HG02981 (cell line): Measurements from ENCODE around the gene NACA2.
"Not testable (repeated sequence)": the region's sequence is repeated elsewhere in the genome, so short reads cannot be mapped to it uniquely, and the experiment has no call there.

Source experiments
- ATAC-seq: cut with Tn5 transposase; IDR thresholded peaks from one replicate; pipeline ENCODE4 v1.9.1; 2021; ENCODE audit warnings: mild to moderate bottlenecking, moderate library complexity; ENCODE audit not compliant: unreplicated experiment

Gene NACA2

DNA sequence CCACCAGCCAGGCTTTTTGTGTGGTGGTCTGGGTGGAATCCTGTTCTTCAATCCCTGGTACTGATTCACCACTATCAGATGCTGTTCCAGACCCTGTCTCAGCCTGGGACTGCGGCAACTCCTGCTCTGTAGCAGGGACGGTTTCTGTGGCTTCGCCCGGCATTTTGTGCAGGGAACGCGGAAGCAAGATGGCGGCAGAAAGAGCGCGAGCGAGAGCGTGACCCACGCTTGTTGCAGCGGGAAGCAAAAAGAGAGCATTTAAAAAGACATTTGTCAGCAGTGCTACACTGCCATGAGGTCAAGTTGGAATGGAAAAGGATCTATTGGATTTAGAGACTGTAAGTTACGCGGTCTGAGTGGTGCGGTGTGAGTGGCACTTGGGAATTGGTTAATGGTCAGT is at the start of gene NACA2:
Gene NACA2 (minus strand): TSS at position 202 of the 400 bp plus-strand sequence. CDS start 39 bp downstream, at position 163.
- ATAC-seq = no peak

- ATAC-seq = no peak
Observed at GRCh38 chr17:61639818-61640217, 48.8 kb upstream of the NACA2 start.

GRCh38 chr17:61638087-61638486 is 47.1 kb upstream of the NACA2 start:
- no peak for ATAC-seq

DNA sequence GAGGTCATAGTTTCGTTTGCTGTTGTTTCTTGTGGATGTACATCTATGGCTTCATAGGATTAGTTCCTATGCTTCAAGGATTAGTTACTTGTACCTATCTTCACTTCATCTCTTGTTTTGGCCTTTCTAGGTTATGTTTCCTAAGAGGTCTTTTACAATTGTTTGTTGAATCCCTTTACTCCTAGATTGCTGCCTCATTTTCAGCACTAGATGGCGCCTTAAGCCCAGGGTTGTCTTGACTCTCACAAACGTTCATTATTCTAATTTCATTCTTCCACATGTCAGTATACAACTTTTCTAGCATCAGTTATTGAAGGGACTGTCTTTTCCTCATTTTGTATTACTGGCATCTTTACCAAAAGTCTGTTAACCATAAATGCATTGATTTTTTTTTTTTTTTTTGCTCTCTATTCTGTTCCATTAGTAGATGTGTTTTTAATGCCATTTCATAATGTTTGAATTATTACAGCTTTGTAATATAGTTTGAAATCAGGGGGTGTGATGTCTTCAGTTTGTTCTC is 45.0 kb upstream of the NACA2 start:
- ATAC-seq = no peak

DNA sequence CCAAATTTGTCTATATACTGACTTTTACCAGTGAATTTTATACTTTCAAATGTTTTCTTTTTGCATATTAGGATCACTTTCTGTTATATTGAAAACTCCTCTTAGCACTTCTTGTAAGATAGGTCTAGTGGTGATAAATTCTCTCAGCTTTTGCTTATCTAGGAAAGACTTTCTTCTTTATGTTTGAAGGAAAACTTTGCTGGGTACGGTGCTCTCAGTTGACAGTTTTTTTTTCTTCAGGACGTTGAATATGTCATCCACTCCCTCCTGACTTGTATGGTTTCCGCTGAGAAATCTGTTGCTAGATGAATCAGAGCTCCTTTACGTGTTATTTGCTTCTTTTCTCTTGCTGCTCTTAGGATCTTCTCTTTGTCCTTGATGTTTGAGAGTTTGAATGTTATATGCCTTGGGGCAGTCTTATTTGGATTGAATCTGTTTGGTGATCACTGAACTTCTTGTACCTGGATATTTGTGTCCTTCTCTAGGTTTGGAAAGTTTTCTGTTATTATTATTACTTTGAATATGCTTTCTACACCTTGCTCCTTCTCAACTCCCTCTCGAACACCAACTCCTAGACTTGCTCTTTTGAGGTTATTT is 44.0 kb upstream of the NACA2 start:
- no peak for ATAC-seq

- no peak for ATAC-seq
Observed at GRCh38 chr17:61634011-61634539, 43.1 kb upstream of the NACA2 start.

DNA sequence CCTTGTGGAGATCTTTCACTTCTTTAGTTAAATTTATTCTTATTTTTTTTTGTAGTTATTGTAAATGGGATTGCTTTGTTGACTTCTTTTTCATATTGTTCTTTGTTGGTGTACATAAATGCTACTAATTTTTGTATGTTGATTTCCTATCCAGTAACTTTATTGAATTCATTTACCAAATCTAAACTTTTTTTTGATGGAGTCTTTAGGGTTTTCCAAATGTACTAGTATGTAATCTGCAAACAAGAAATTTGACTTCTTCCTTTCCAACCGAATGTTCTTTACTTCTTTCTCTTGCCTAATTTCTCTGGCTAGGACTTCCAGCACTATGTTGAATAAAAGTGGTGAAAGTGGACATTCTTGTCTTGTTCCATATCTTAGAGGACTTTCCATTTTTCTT is 41.8 kb upstream of the NACA2 start:
- no peak for ATAC-seq

DNA sequence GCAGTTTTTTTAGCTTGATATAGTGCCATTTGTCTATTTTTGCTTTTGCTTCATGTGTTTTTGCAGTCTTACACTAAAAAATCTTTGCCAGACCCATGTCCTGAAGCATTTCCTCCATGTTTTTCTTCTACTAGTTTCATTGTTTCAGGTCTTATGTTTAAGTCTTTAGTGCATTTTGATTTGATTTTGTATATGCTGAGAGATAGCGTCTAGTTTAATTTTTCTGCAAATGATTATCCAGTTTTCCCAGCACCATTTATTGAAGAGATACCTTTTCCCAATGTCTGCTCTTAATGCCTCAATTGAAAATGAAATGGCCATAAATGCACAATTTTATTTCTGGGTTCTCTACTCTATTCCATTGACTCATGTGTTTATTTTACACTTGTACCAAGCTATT is 40.8 kb upstream of the NACA2 start:
- ATAC-seq = no peak

DNA sequence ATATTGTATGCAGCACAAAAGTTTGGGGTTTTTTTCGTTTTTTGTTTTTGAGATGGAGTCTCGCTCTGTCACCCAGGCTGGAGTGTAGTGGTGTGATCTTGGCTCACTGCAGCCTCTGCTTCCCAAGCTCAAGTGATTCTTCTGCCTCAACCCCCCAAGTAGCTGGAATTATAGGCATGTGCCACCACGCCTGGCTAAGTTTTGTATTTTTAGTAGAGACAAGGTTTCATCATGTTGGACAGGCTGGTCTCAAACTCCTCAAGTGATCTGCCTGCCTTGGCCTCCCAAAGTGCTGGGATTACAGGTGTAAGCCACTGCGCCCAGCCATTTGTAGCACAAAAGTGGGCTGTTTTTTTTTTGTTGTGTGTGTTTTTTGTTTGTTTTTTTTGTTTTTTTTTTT is 37.1 kb upstream of the NACA2 start:
- not testable (repeated sequence) for ATAC-seq

DNA sequence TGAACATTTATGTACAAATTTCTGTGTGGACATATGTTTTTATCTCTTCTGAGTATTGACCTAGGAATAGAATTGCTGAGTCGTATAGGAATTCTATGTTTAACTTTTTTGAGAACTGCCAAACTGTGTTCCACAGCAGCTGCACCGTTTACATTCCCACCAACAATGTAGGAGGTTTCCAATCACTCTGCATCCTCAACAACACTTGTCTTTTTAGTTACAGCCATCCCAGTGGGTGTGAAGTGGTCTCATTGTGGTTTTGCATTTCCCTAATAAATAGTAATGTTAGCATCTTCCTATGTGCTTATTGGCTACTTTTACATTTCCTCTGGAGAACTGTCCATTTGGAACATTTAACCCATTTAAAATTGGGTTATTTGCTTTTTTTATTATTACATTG is 36.6 kb upstream of the NACA2 start:
- ATAC-seq = no peak

DNA sequence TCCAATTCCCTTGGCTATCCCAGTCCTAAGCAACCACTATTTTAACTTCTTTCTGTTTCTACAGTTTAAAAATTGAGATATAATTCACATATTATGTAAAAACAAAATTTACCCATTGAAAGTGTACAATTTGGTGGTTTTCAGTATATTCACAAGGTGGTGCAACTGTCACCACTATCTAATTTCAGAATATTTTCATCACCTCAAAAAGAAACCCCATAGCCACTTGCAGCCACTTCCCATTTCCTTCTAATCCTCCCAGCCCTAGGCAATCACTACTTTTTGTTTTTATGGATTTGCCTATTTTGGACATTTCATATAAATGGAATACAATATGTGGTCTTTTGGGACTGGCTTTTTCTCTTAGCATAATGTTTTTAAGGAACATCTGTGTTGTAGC is 36.1 kb upstream of the NACA2 start:
- ATAC-seq = no peak

DNA sequence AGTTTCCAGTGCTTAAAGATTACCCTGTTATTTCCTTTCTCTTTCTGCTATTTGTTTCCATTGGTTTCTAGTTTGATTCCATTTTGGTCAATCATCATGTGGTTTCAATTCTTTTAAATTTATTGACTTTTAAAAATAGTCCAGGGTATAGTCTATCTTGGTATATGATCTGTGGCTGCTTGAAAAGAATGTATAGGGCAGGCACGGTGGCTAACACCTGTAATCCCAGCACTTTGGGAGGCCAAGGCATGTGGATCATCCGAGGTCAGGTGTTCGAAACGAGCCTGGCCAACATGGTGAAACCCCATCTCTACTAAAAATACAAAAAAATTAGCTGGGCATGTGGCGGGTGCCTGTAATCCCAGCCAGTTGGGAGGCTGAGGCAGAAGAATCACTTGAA is 34.5 kb upstream of the NACA2 start:
- no peak for ATAC-seq

DNA sequence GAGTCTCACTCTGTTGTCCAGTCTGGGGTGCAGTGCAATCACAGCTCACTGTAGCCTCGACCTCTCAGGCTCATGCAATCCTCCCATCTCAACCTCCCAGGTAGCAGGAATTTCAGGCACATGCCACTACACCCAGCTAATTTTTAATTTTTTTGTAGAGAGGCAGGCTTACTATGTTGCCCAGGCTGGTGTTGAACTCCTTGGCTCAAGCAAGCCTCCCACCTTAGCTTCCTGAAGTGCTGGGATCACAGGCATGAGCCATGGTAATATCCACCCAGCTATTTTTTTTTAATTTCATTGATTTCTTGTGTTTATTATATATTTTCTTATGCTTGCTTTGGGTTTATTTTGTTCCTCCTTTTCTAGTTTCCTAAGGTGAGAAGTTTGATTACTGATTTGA is 33.9 kb upstream of the NACA2 start:
- ATAC-seq = no peak

GRCh38 chr17:61621317-61621716 is 30.3 kb upstream of the NACA2 start:
- no peak for ATAC-seq

- no peak for ATAC-seq
Observed at GRCh38 chr17:61619953-61620352, 28.9 kb upstream of the NACA2 start.

GRCh38 chr17:61619493-61619892 is 28.5 kb upstream of the NACA2 start:
- ATAC-seq = no peak

DNA sequence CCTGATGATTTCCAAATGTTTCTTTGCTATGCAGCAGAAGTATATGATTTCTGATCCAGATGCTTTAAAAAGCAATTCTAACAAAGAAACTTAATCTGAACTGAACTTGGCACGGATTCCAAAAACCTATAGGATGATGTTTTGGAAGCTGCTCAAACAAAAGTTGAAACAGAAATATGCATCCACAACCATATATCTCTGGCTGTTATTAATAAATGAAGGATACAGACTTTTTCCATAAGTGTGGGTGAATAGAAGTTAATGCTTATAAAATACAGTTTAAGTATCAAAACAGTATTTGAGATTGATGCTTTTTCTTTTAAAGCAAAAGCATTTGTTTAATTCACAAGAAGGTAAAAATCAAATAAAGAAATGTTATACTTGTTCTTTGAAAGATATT is 27.9 kb upstream of the NACA2 start:
- no peak for ATAC-seq

GRCh38 chr17:61617330-61617729 is 26.3 kb upstream of the NACA2 start:
- no peak for ATAC-seq

DNA sequence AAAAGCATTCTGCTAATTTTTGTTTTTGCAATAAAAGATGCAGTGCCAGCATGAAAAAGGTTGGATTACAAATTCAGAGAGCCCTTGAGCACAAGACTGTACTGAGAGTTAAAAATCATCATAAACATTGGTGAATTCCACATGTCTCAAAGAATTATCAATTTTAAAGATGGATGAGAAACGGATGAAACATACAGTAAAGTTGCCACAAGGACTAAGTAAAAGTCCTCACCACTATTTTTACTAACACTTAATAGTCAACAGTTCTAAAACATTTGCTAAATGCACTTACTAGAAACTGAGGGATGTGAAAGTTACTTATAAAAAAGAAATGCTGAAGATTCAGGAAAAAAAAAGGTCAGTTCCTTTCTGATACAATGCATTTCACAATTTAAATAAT is 25.8 kb upstream of the NACA2 start:
- no peak for ATAC-seq

GRCh38 chr17:61614219-61614618 is 23.2 kb upstream of the NACA2 start:
- no peak for ATAC-seq

DNA sequence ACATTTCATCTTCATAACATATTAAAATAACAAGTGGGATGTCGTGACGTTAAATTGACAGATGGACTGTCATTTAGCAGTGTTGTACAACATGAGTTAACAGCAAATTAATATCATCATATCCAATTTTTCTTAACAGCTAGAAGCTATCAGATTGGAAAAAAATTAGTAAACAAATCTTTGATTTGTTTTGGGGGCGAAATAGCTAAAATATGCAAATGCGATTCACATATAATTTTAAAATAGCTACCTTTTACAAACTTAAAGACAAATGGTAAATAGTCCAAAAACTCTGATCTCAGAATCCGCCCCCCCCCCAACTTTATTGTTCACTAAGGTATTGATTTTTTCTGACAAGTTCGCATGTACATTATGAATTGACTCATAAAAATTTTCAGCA is 20.3 kb upstream of the NACA2 start:
- no peak for ATAC-seq

GRCh38 chr17:61605692-61606091 is 14.7 kb upstream of the NACA2 start:
- ATAC-seq = no peak

DNA sequence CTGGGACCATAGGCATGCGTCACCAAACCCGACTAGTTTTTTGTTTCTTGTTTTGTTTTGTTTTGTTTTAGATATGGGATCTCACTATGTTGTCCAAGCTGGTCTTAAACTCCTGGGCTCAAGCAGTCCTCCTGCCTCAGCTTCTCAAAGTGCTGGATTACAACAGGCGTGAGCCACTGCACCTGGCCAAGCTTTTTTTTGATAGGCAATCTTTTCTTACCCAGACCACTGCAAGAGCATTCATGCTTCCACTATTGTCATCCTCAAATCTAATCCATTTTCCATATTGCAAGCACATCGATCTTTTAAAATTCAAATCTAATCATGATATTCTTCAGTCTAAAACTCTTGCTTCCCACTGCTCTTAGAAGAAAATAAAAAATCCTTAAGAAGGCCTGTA is 10.3 kb upstream of the NACA2 start:
- no peak for ATAC-seq
